Iris pigment epithelial cell (primary cell): ENCODE results near the gene ALDH3B2.
"Not testable (repeated sequence)": the region's sequence is repeated elsewhere in the genome, so short reads cannot be mapped to it uniquely, and the experiment has no call there.

Experiments used
- DNase-seq: peaks from one replicate; pipeline ENCODE4 v3.0.0-alpha.2; 2011; ENCODE audit warnings: low read depth

The ALDH3B2 gene

GRCh38 chr11:67642173-67643120, 32.0 kb downstream of the ALDH3B2 start:
- no peak for DNase-seq

GRCh38 chr11:67641338-67642172, 32.9 kb downstream of the ALDH3B2 start:
- no peak for DNase-seq

GRCh38 chr11:67640758-67641337, 33.6 kb downstream of the ALDH3B2 start:
- no peak for DNase-seq

GRCh38 chr11:67640021-67640757, 34.2 kb downstream of the ALDH3B2 start:
- peak; percentile 54 for DNase-seq

- DNase-seq: no peak
Observed at GRCh38 chr11:67639438-67639859, 35.0 kb downstream of the ALDH3B2 start, which contains the start of gene TBX10. Gene TBX10 (minus strand): TSS chr11:67639763. CDS start chr11:67639472, 291 bp downstream.

- no peak for DNase-seq
Observed at GRCh38 chr11:67638535-67639437, 35.6 kb downstream of the ALDH3B2 start.

GRCh38 chr11:67637441-67637840, 37.0 kb downstream of the ALDH3B2 start:
- not testable (repeated sequence) for DNase-seq

- no peak for DNase-seq
Observed at GRCh38 chr11:67636962-67637361, 37.5 kb downstream of the ALDH3B2 start.

- no peak for DNase-seq
Observed at GRCh38 chr11:67635231-67635521, 39.2 kb downstream of the ALDH3B2 start.

- no peak for DNase-seq
Observed at GRCh38 chr11:67634366-67635230, 39.8 kb downstream of the ALDH3B2 start.

- no peak for DNase-seq
Observed at GRCh38 chr11:67633758-67634365, 40.6 kb downstream of the ALDH3B2 start.

GRCh38 chr11:67632982-67633755, 41.3 kb downstream of the ALDH3B2 start:
- no peak for DNase-seq

- no peak for DNase-seq
Observed at GRCh38 chr11:67632175-67632981, 42.0 kb downstream of the ALDH3B2 start.

- no peak for DNase-seq
Observed at GRCh38 chr11:67631853-67632174, 42.6 kb downstream of the ALDH3B2 start.

GRCh38 chr11:67631411-67631810, 43.0 kb downstream of the ALDH3B2 start:
- no peak for DNase-seq

GRCh38 chr11:67630943-67631331, 43.5 kb downstream of the ALDH3B2 start:
- DNase-seq: no peak

- DNase-seq: peak; percentile 97
Observed at GRCh38 chr11:67630228-67630942, 44.0 kb downstream of the ALDH3B2 start.
